Spleen (tissue), 11 donors: Measurements from ENCODE around the gene SLC47A1. TPM values are rescaled to one million over a fixed set of nuclear protein-coding genes. Genes with fewer than 3 reads are reported as not detected.

Source experiments
- DNase-seq: peaks from one replicate; pipeline ENCODE4 v3.0.0-alpha.2; 2020
- H3K27ac ChIP-seq, 8 donors: fragments of 200-600 bp; sonication (generic) in 7 of 8; 1 replicate in 4 of 8; 2 replicates in 4 of 8; pipeline versions ENCODE4 v1.5.0 to v1.8.0; 2016 to 2021; ENCODE audit warnings: inconsistent platforms in 4 of 8, mild to moderate bottlenecking in 4 of 8, moderate library complexity in 1 of 8
- H3K27me3 ChIP-seq, 7 donors: fragments of 200-600 bp; sonication (generic) in 6 of 7; replicated peaks in 1 of 7; 1 replicate in 4 of 7; 2 replicates in 3 of 7; pipeline versions ENCODE4 v1.5.0 to v1.8.0; 2016 to 2021; ENCODE audit warnings: inconsistent platforms in 3 of 7, mild to moderate bottlenecking in 1 of 7
- H3K36me3 ChIP-seq, 6 donors: fragments of 200-600 bp; sonication (generic) in 5 of 6; 1 replicate in 4 of 6; 2 replicates in 2 of 6; pipeline versions ENCODE4 v1.5.0 to v1.8.0; 2016 to 2021; ENCODE audit warnings: inconsistent platforms in 2 of 6
- H3K4me1 ChIP-seq, 6 donors: fragments of 200-600 bp; sonication (generic) in 5 of 6; 1 replicate in 3 of 6; 2 replicates in 3 of 6; pipeline versions ENCODE4 v1.5.0 to v1.8.0; 2016 to 2021; ENCODE audit warnings: inconsistent platforms in 3 of 6
- H3K4me3 ChIP-seq, 8 donors: fragments of 200-600 bp; sonication (generic) in 7 of 8; 1 replicate in 4 of 8; 2 replicates in 4 of 8; pipeline versions ENCODE4 v1.5.0 to v1.8.0; 2016 to 2021; ENCODE audit warnings: inconsistent platforms in 4 of 8, mild to moderate bottlenecking in 4 of 8, moderate library complexity in 2 of 8
- H3K9me3 ChIP-seq, 8 donors: fragments of 200-600 bp; sonication (generic) in 7 of 8; 1 replicate in 4 of 8; 2 replicates in 4 of 8; pipeline versions ENCODE4 v1.5.0 to v1.8.0; 2016 to 2021; ENCODE audit warnings: inconsistent platforms in 4 of 8
- CTCF ChIP-seq, 11 experiments: fragments of 200-600 bp in 7 of 11; fragments of 450-650 bp in 4 of 11; sonication (generic) in 4 of 11; IDR thresholded peaks in 8 of 11; conservative IDR thresholded peaks in 3 of 11; 1 replicate in 7 of 11; 2 replicates in 4 of 11; pipeline versions ENCODE4 v1.4.0 to v1.8.0; 2016 to 2021; ENCODE audit warnings: antibody characterized with exemption in 11 of 11, inconsistent platforms in 4 of 11, mild to moderate bottlenecking in 1 of 11
- POLR2A ChIP-seq, 3 donors: fragments of 450-650 bp; IDR thresholded peaks; one replicate each; pipeline ENCODE4 v1.5.1; 2017; ENCODE audit warnings: antibody characterized with exemption in 3 of 3, mild to moderate bottlenecking in 1 of 3
- POLR2AphosphoS5 ChIP-seq, 3 donors: sonication (generic); formaldehyde crosslinking; IDR thresholded peaks; one replicate each; pipeline ENCODE4 v1.5.1; 2017; ENCODE audit warnings: antibody characterized with exemption in 3 of 3
- WGBS, 5 donors: extraction: QIAGEN DNeasy Blood & Tissue Kit in 3 of 5; methylation state at CpG; one replicate each; pipeline versions ENCODE4 v1.1.5 to v1.1.7; 2013 to 2018; 5-methylcytosine and 5-hydroxymethylcytosine counted together
- intact Hi-C: fragments of 100-400 bp; cut with DNase I; formaldehyde crosslinking; loops from one replicate; pipeline ENCODE4 v1.15.0; 2023; ENCODE audit warnings: low total_unique reads
- polyA plus RNA-seq, 3 donors: library from polyadenylated mRNA; stranded (reverse); fragments of 200-250 nt; gene quantifications; one replicate each; pipeline ENCODE4 v1.2.1, GENCODE V29; 2013
- total RNA-seq, 7 donors: library from RNA; depleted of rRNA in 3 of 7; stranded (reverse); fragments of >200 nt in 3 of 7; fragmentation: NEBNext Ultra II Directional in 4 of 7; extraction: Animal tissue kit (Norgen Biotek cat#: 25700) in 4 of 7; gene quantifications; one replicate each; pipeline versions ENCODE4 v1.1.0 to v1.2.1, GENCODE V29; 2016 to 2021
- donor health status: healthy with polysubstance abuse.
- donor health status: DM: no; HTN: no; CAD: no; lungs with moderate emphysema.
- donor health status: DM: no; HTN: no; CAD: no.
- donor health status: Bipolar disorder and iron deficiency.
- donor health status: healthy.
- donor health status: DM: no; HTN: no; CAD: no.
- donor health status: DM: yes; HTN: yes; CAD: no.

The SLC47A1 gene
- total and polyA plus RNA-seq, 10 donors: 1.2 to 23.0 (median 5.6) TPM

GRCh38 chr17:19487024-19487600 is 46.5 kb upstream of the SLC47A1 start:
- DNase-seq: peak; percentile 37
- TF ChIP-seq POLR2A (IDR thresholded peaks at IDR 0.05) (no peak), CTCF (IDR thresholded peaks at IDR 0.05 in 8 of 11, conservative IDR thresholded peaks at IDR 0.05 in 3 of 11) (no peak), POLR2AphosphoS5 (IDR thresholded peaks at IDR 0.05) (no peak)
- no peak overlapping the region for H3K27ac ChIP-seq

DNA sequence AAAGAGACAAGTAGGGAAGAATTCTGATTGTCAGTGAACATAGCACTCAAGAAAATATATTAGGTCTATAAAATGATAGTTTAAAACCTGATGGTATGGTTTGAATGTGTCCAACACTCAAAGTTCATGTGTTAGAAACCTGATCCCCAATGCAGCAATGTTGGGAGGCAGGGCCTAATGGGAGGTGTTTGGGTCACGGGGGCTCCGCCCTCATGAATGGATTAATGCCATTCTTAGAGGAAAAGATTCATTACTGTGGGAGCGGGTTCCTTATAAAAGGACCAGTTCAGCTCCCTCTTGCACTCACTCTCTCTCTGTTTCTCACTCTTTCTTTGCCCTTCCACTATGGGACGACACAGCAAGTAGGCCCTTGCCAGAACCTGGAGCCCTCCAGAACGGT is 41.5 kb upstream of the SLC47A1 start:
- no peak for DNase-seq
- TF ChIP-seq CTCF (IDR thresholded peaks at IDR 0.05 in 8 of 11, conservative IDR thresholded peaks at IDR 0.05 in 3 of 11) (no peak), POLR2AphosphoS5 (IDR thresholded peaks at IDR 0.05) (no peak), POLR2A (IDR thresholded peaks at IDR 0.05) (no peak)
- no peaks in the 10 kb centered on the region for H3K9me3 ChIP-seq
- H3K27me3 ChIP-seq: peaks cover 0 to 6% (median 0%) of the 10 kb centered on the region in 7 donors
- no peaks in the 10 kb centered on the region for H3K36me3 ChIP-seq
- H3K27ac ChIP-seq: no peak overlapping the region
- intact Hi-C loops: no loop called here
- peaks cover 0 to 4% (median 0%) of the 10 kb centered on the region in 6 donors for H3K4me1 ChIP-seq
- H3K4me3 ChIP-seq: no peak overlapping the region
- 81 to 92% (median 90%) methylated on average over 5 of the region's 5 CpGs for WGBS, 5 donors

More at GRCh38 chr17:19487024-19487600, 46.5 kb upstream of the SLC47A1 start:
- intact Hi-C loops: no loop called here
- no peaks in the 10 kb centered on the region for H3K9me3 ChIP-seq
- no peak overlapping the region for H3K4me3 ChIP-seq
- no peaks in the 10 kb centered on the region for H3K4me1 ChIP-seq
- peaks cover 0 to 6% (median 0%) of the 10 kb centered on the region in 7 donors for H3K27me3 ChIP-seq
- WGBS, 5 donors: 63 to 77% (median 72%) methylated on average over 12 of the region's 12 CpGs
- H3K36me3 ChIP-seq: no peaks in the 10 kb centered on the region

- TF ChIP-seq CTCF (IDR thresholded peaks at IDR 0.05 in 8 of 11, conservative IDR thresholded peaks at IDR 0.05 in 3 of 11) (no peak), POLR2A (IDR thresholded peaks at IDR 0.05) (no peak), POLR2AphosphoS5 (IDR thresholded peaks at IDR 0.05) (no peak)
- Histone ChIP-seq H3K27ac (no peak overlapping the region), H3K4me1 (peaks cover 0 to 4% (median 0%) of the 10 kb centered on the region in 6 donors), H3K27me3 (no peaks in the 10 kb centered on the region), H3K4me3 (no peak overlapping the region), H3K9me3 (no peaks in the 10 kb centered on the region), H3K36me3 (no peaks in the 10 kb centered on the region)
- intact Hi-C loops: no loop called here
- no peak for DNase-seq
- 90 to 96% (median 92%) methylated on average over 38 to 40 of the region's 40 CpGs for WGBS, 5 donors
These were observed 38.5 kb upstream of the SLC47A1 start for GRCh38 chr17:19494961-19495806.
